Vagina (tissue), 2 donors: Measurements from ENCODE around the gene FGF1. TPM values are rescaled to one million over a fixed set of nuclear protein-coding genes. Genes with fewer than 3 reads are reported as not detected.

Experiments
- DNase-seq, 2 donors: peaks; one replicate each; pipeline ENCODE4 v3.0.0-alpha.2; 2017; ENCODE audit errors: extremely low spot score in 2 of 2
- H3K27ac ChIP-seq: fragments of 200-600 bp; sonication (generic); one replicate; pipeline ENCODE4 v1.5.1; 2019
- H3K27me3 ChIP-seq: fragments of 200-600 bp; sonication (generic); one replicate; pipeline ENCODE4 v1.5.1; 2019
- H3K36me3 ChIP-seq, 2 donors: fragments of 200-600 bp; sonication (generic); one replicate each; pipeline ENCODE4 v1.5.1; 2017 to 2019
- H3K4me1 ChIP-seq: fragments of 200-600 bp; sonication (generic); one replicate; pipeline ENCODE4 v1.5.1; 2019
- H3K4me3 ChIP-seq, 2 donors: fragments of 200-600 bp; sonication (generic); 1 replicate in 1 of 2; 2 replicates in 1 of 2; pipeline ENCODE4 v1.5.1; 2016 to 2019
- H3K9me3 ChIP-seq: fragments of 200-600 bp; sonication (generic); one replicate; pipeline ENCODE4 v1.5.1; 2019
- CTCF ChIP-seq, 3 experiments: fragments of 450-650 bp in 2 of 3; fragments of 200-600 bp in 1 of 3; sonication (generic) in 1 of 3; IDR thresholded peaks; one replicate each; pipeline ENCODE4 v1.5.1; 2017 to 2019; ENCODE audit warnings: antibody characterized with exemption in 3 of 3, mild to moderate bottlenecking in 2 of 3, moderate library complexity in 2 of 3
- POLR2A ChIP-seq, 2 donors: fragments of 450-650 bp; IDR thresholded peaks; one replicate each; pipeline ENCODE4 v1.6.1; 2017; ENCODE audit warnings: antibody characterized with exemption in 2 of 2, mild to moderate bottlenecking in 2 of 2, moderate library complexity in 2 of 2
- POLR2AphosphoS5 ChIP-seq, 2 donors: sonication (generic); formaldehyde crosslinking; IDR thresholded peaks; one replicate each; pipeline ENCODE4 v1.9.0; 2017; ENCODE audit warnings: antibody characterized with exemption in 2 of 2, mild to moderate bottlenecking in 2 of 2, low read depth in 1 of 2; ENCODE audit not compliant: insufficient read depth in 1 of 2
- intact Hi-C: fragments of 100-400 bp; cut with DNase I; formaldehyde crosslinking; loops from one replicate; pipeline ENCODE4 v1.15.1; 2023
- total RNA-seq: library from RNA; depleted of rRNA; stranded (reverse); fragments of >200 nt; gene quantifications from one replicate; pipeline ENCODE4 v1.2.3, GENCODE V29; 2016

Gene FGF1
- total RNA-seq, 1 donor from 2014 or later: 2.0 TPM

- no peak for TF ChIP-seq POLR2A (IDR thresholded peaks at IDR 0.05)
- no peak for TF ChIP-seq POLR2AphosphoS5 (IDR thresholded peaks at IDR 0.05; ENCODE audit: insufficient read depth in 1 of 2, low read depth in 1 of 2)
- no peak for TF ChIP-seq CTCF (IDR thresholded peaks at IDR 0.05)
- H3K4me3 ChIP-seq: no peak overlapping the region
- intact Hi-C loops: loop anchor here (5.0 kb wide), 2 partner anchors 40 to 85 kb away; no protein-coding TSS in a partner anchor
- H3K27me3 ChIP-seq: no peaks in the 10 kb centered on the region
- H3K36me3 ChIP-seq: no peaks in the 10 kb centered on the region
- H3K27ac ChIP-seq: no peak overlapping the region
- no peak for DNase-seq
- H3K4me1 ChIP-seq: peaks cover 21% of the 10 kb centered on the region
- no peaks in the 10 kb centered on the region for H3K9me3 ChIP-seq
Observed at GRCh38 chr5:142697356-142698255, 11.7 kb upstream of the FGF1 start.

GRCh38 chr5:142696379-142696778 is 10.5 kb upstream of the FGF1 start:
- peaks cover 21% of the 10 kb centered on the region for H3K4me1 ChIP-seq
- no peaks in the 10 kb centered on the region for H3K27me3 ChIP-seq
- no peak overlapping the region for H3K4me3 ChIP-seq
- intact Hi-C loops: loop anchor here (5.0 kb wide), 2 partner anchors 39 to 84 kb away; no protein-coding TSS in a partner anchor
- H3K36me3 ChIP-seq: no peaks in the 10 kb centered on the region
- TF ChIP-seq POLR2AphosphoS5 (IDR thresholded peaks at IDR 0.05; ENCODE audit: insufficient read depth in 1 of 2, low read depth in 1 of 2) (no peak), CTCF (IDR thresholded peaks at IDR 0.05) (no peak), POLR2A (IDR thresholded peaks at IDR 0.05) (no peak)
- no peak overlapping the region for H3K27ac ChIP-seq
- no peak for DNase-seq
- no peaks in the 10 kb centered on the region for H3K9me3 ChIP-seq

GRCh38 chr5:142694092-142694856 is 8.4 kb upstream of the FGF1 start:
- Histone ChIP-seq H3K27ac (no peak overlapping the region), H3K9me3 (no peaks in the 10 kb centered on the region), H3K4me3 (no peak overlapping the region), H3K36me3 (no peaks in the 10 kb centered on the region), H3K27me3 (no peaks in the 10 kb centered on the region), H3K4me1 (peaks cover 21% of the 10 kb centered on the region)
- DNase-seq: no peak
- intact Hi-C loops: no loop called here
- TF ChIP-seq CTCF (IDR thresholded peaks at IDR 0.05) (no peak), POLR2A (IDR thresholded peaks at IDR 0.05) (no peak), POLR2AphosphoS5 (IDR thresholded peaks at IDR 0.05; ENCODE audit: insufficient read depth in 1 of 2, low read depth in 1 of 2) (no peak)

- TF ChIP-seq POLR2AphosphoS5 (IDR thresholded peaks at IDR 0.05; ENCODE audit: insufficient read depth in 1 of 2, low read depth in 1 of 2) (no peak), CTCF (IDR thresholded peaks at IDR 0.05) (no peak), POLR2A (IDR thresholded peaks at IDR 0.05) (no peak)
- no peaks in the 10 kb centered on the region for H3K27me3 ChIP-seq
- intact Hi-C loops: no loop called here
- no peaks in the 10 kb centered on the region for H3K36me3 ChIP-seq
- no peaks in the 10 kb centered on the region for H3K9me3 ChIP-seq
- H3K27ac ChIP-seq: no peak overlapping the region
- no peak for DNase-seq
- H3K4me1 ChIP-seq: peaks cover 5% of the 10 kb centered on the region
- H3K4me3 ChIP-seq: no peak overlapping the region
Observed at GRCh38 chr5:142692321-142692894, 6.5 kb upstream of the FGF1 start.
